Colon (tissue), 2 donors: ENCODE data around the gene VGLL4.
"Not testable (repeated sequence)": the region's sequence is repeated elsewhere in the genome, so short reads cannot be mapped to it uniquely, and the experiment has no call there.

Experiments used
- FAIRE-seq: peaks from 2 replicates; lab custom pipeline; 2012; peaks lifted over from hg19 to GRCh38; lab: Jason Lieb, UNC
- donor health status: control.
- donor health status: control.

VGLL4 gene

GRCh38 chr3:11606090-11606784 lies 37.5 kb downstream of the VGLL4 start:
- FAIRE-seq = no peak

GRCh38 chr3:11605398-11605797 lies 38.3 kb downstream of the VGLL4 start:
- no peak for FAIRE-seq

GRCh38 chr3:11604139-11604892 lies 39.4 kb downstream of the VGLL4 start:
- FAIRE-seq = no peak

GRCh38 chr3:11603628-11604027 lies 40.1 kb downstream of the VGLL4 start:
- FAIRE-seq = no peak

- no peak for FAIRE-seq
Measured at GRCh38 chr3:11602886-11603527, 40.7 kb downstream of the VGLL4 start.

- no peak for FAIRE-seq
Measured at GRCh38 chr3:11602239-11602840, 41.4 kb downstream of the VGLL4 start.

GRCh38 chr3:11601446-11602238 lies 42.1 kb downstream of the VGLL4 start:
- no peak for FAIRE-seq

- no peak for FAIRE-seq
Measured at GRCh38 chr3:11600501-11601282, 43.0 kb downstream of the VGLL4 start.

- no peak for FAIRE-seq
Measured at GRCh38 chr3:11596387-11596786, 47.3 kb downstream of the VGLL4 start.

- not testable (repeated sequence) for FAIRE-seq
Measured at GRCh38 chr3:11595024-11595423, 48.7 kb downstream of the VGLL4 start.

- no peak for FAIRE-seq
Measured at GRCh38 chr3:11593318-11594034, 50.2 kb downstream of the VGLL4 start.

GRCh38 chr3:11592445-11593298 lies 51.0 kb downstream of the VGLL4 start:
- no peak for FAIRE-seq

GRCh38 chr3:11591391-11592282 lies 52.1 kb downstream of the VGLL4 start:
- FAIRE-seq = no peak

GRCh38 chr3:11591002-11591355 lies 52.7 kb downstream of the VGLL4 start:
- FAIRE-seq = no peak

GRCh38 chr3:11589706-11590105 lies 54.0 kb downstream of the VGLL4 start:
- FAIRE-seq = no peak

GRCh38 chr3:11588755-11589154 lies 55.0 kb downstream of the VGLL4 start:
- no peak for FAIRE-seq

- FAIRE-seq = no peak
Measured at GRCh38 chr3:11588338-11588737, 55.4 kb downstream of the VGLL4 start.

- FAIRE-seq = no peak
Measured at GRCh38 chr3:11587766-11588165, 55.9 kb downstream of the VGLL4 start.

GRCh38 chr3:11584570-11584969 lies 59.1 kb downstream of the VGLL4 start:
- FAIRE-seq = no peak
